Activated CD4-positive, alpha-beta memory T cell treated with anti-CD3 and anti-CD28 coated beads, Interleukin-2, amount 10 ng/mL, durations not matched to agents 7 days and 5 days (primary cell): ENCODE results near the gene EXD1. TPM values are rescaled to one million over a fixed set of nuclear protein-coding genes. Genes with fewer than 3 reads are reported as not detected.

Experiments used
- CTCF ChIA-PET: fragments of 350-600 bp; sonication (Branson Sonifier 250); formaldehyde crosslinking; loops from one replicate; lab custom pipeline; 2021; ENCODE audit warnings: antibody characterized with exemption, inconsistent platforms; lab: Charles Lee
- POLR2A ChIA-PET: fragments of 350-600 bp; sonication (Branson Sonifier 250); formaldehyde crosslinking; loops from one replicate; lab custom pipeline; 2021; ENCODE audit warnings: antibody characterized with exemption; lab: Charles Lee
- DNase-seq: peaks from one replicate; pipeline ENCODE4 v3.0.0-alpha.2; 2020
- H3K27ac Mint-ChIP-seq: one replicate; pipeline ENCODE4 v1.8.0; 2021; ENCODE audit warnings: mild to moderate bottlenecking, mixed read lengths
- H3K27me3 Mint-ChIP-seq: one replicate; pipeline ENCODE4 v1.8.0; 2021; ENCODE audit warnings: mixed read lengths
- H3K36me3 Mint-ChIP-seq: one replicate; pipeline ENCODE4 v1.8.0; 2021; ENCODE audit warnings: low read depth, mixed read lengths
- H3K4me1 Mint-ChIP-seq: one replicate; pipeline ENCODE4 v1.8.0; 2021; ENCODE audit warnings: mixed read lengths
- H3K4me3 Mint-ChIP-seq: one replicate; pipeline ENCODE4 v1.8.0; 2021; ENCODE audit warnings: mild to moderate bottlenecking, mixed read lengths
- H3K9me3 Mint-ChIP-seq: one replicate; pipeline ENCODE4 v1.8.0; 2021; ENCODE audit warnings: mixed read lengths
- total RNA-seq, 2 experiments: library from RNA; stranded (reverse); gene quantifications; one replicate each; pipeline ENCODE4 v1.2.3, GENCODE V29; 2021

Gene EXD1
- total RNA-seq, 2 experiments from 2014 or later, result not detected

GRCh38 chr15:41218851-41219250 is 11.7 kb downstream of the EXD1 start:
- Mint-ChIP-seq H3K4me3 (no peak overlapping the region), H3K27ac (no peak overlapping the region), H3K36me3 (no peaks in the 10 kb centered on the region), H3K27me3 (peaks cover 33% of the 10 kb centered on the region), H3K9me3 (no peaks in the 10 kb centered on the region), H3K4me1 (no peaks in the 10 kb centered on the region)
- ChIA-PET POLR2A (no interaction called here), CTCF (interaction anchor here (0.5 kb wide), 1 partner anchor 507 kb away, joined by 4 read pairs; no protein-coding TSS in a partner anchor)
- DNase-seq, result no peak

- peaks cover 33% of the 10 kb centered on the region for H3K27me3 Mint-ChIP-seq
- no peak overlapping the region for H3K4me3 Mint-ChIP-seq
- no peak overlapping the region for H3K27ac Mint-ChIP-seq
- ChIA-PET CTCF (no interaction called here), POLR2A (no interaction called here)
- no peaks in the 10 kb centered on the region for H3K36me3 Mint-ChIP-seq
- no peak for DNase-seq
- no peaks in the 10 kb centered on the region for H3K9me3 Mint-ChIP-seq
- no peaks in the 10 kb centered on the region for H3K4me1 Mint-ChIP-seq
Measured at GRCh38 chr15:41215708-41216107, 14.8 kb downstream of the EXD1 start.

GRCh38 chr15:41207687-41208448 is 22.7 kb downstream of the EXD1 start:
- DNase-seq, result no peak
- H3K27ac Mint-ChIP-seq, result no peak overlapping the region
- no peaks in the 10 kb centered on the region for H3K9me3 Mint-ChIP-seq
- ChIA-PET POLR2A (no interaction called here), CTCF (interaction anchor here (1.4 kb wide), 1 partner anchor 22 kb away, joined by 3 read pairs; no protein-coding TSS in a partner anchor)
- no peaks in the 10 kb centered on the region for H3K4me1 Mint-ChIP-seq
- H3K27me3 Mint-ChIP-seq, result peaks cover 15% of the 10 kb centered on the region
- no peak overlapping the region for H3K4me3 Mint-ChIP-seq
- H3K36me3 Mint-ChIP-seq, result no peaks in the 10 kb centered on the region

- ChIA-PET CTCF (interaction anchor here (1.6 kb wide), 1 partner anchor 26 kb away, joined by 3 read pairs; the partner anchor contains the start of gene CHP1), POLR2A (no interaction called here)
- Mint-ChIP-seq H3K36me3 (no peaks in the 10 kb centered on the region), H3K27me3 (peaks cover 7% of the 10 kb centered on the region), H3K27ac (no peak overlapping the region), H3K9me3 (no peaks in the 10 kb centered on the region), H3K4me1 (no peaks in the 10 kb centered on the region), H3K4me3 (no peak overlapping the region)
- no peak for DNase-seq
Measured at GRCh38 chr15:41205315-41205714, 25.2 kb downstream of the EXD1 start.

DNA sequence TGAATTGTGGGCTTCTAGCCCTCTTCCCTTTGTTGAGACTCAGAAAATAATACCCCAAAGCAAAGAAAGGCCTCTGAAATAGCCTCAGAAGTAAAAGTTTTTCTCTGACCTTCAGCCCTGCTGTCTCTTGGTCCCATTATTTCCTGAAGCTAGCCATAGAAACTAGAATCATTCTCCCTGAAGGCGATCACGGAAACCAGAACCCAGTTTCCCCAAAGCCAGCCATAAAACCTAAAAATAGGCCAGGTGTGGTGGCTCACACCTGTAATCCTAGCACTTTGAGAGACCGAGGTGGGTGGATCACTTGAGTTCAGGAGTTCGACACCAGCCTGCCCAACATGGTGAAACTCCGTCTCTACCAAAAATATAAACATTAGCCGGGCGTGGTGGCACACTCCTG is 27.2 kb downstream of the EXD1 start:
- H3K27me3 Mint-ChIP-seq, result peaks cover 4% of the 10 kb centered on the region
- ChIA-PET CTCF (no interaction called here), POLR2A (no interaction called here)
- no peaks in the 10 kb centered on the region for H3K9me3 Mint-ChIP-seq
- no peaks in the 10 kb centered on the region for H3K4me1 Mint-ChIP-seq
- no peaks in the 10 kb centered on the region for H3K36me3 Mint-ChIP-seq
- DNase-seq, result no peak
- H3K4me3 Mint-ChIP-seq, result no peak overlapping the region
- no peak overlapping the region for H3K27ac Mint-ChIP-seq

GRCh38 chr15:41199470-41199869 is 31.1 kb downstream of the EXD1 start:
- no peak for DNase-seq
- no peaks in the 10 kb centered on the region for H3K27me3 Mint-ChIP-seq
- POLR2A ChIA-PET, result no interaction called here
- H3K9me3 Mint-ChIP-seq, result no peaks in the 10 kb centered on the region
- CTCF ChIA-PET, result no interaction called here
- no peaks in the 10 kb centered on the region for H3K36me3 Mint-ChIP-seq
- H3K27ac Mint-ChIP-seq, result no peak overlapping the region
- H3K4me3 Mint-ChIP-seq, result no peak overlapping the region
- no peaks in the 10 kb centered on the region for H3K4me1 Mint-ChIP-seq

- Mint-ChIP-seq H3K27me3 (peaks cover 2% of the 10 kb centered on the region), H3K4me3 (no peak overlapping the region), H3K9me3 (no peaks in the 10 kb centered on the region), H3K27ac (no peak overlapping the region), H3K36me3 (no peaks in the 10 kb centered on the region), H3K4me1 (no peaks in the 10 kb centered on the region)
- CTCF ChIA-PET, result interaction anchor here (1.9 kb wide), 1 partner anchor 9 kb away, joined by 5 read pairs; no protein-coding TSS in a partner anchor
- POLR2A ChIA-PET, result no interaction called here
- DNase-seq, result no peak
Measured at GRCh38 chr15:41194444-41194843, 36.1 kb downstream of the EXD1 start.

DNA sequence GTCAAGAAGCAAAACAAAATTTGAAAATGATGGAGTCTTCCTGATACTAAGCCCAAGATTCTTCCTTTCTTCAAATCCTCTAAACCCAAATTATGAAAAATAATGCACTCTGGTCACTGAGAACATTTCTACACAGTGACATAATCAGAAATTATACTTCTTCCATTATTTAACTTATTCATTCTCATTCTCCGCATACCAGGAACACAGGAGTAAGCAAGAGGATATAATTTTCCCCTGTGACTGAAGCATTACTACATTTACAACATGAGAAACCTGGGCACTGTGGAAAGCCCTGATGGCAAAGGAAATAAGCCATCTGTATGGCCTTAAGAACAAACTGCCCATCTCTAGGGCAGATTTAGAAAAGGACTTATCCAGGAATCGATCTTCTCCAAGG is 47.0 kb downstream of the EXD1 start:
- no peak overlapping the region for H3K4me3 Mint-ChIP-seq
- POLR2A ChIA-PET, result no interaction called here
- no peak for DNase-seq
- H3K27ac Mint-ChIP-seq, result no peak overlapping the region
- no peaks in the 10 kb centered on the region for H3K9me3 Mint-ChIP-seq
- H3K36me3 Mint-ChIP-seq, result no peaks in the 10 kb centered on the region
- CTCF ChIA-PET, result interaction anchor here (0.7 to 3.3 kb wide), 12 partner anchors 9 to 325 kb away, joined by 3 to 65 read pairs (median 4); partner anchors contain the start of gene INO80
- no peaks in the 10 kb centered on the region for H3K4me1 Mint-ChIP-seq
- H3K27me3 Mint-ChIP-seq, result no peaks in the 10 kb centered on the region

DNA sequence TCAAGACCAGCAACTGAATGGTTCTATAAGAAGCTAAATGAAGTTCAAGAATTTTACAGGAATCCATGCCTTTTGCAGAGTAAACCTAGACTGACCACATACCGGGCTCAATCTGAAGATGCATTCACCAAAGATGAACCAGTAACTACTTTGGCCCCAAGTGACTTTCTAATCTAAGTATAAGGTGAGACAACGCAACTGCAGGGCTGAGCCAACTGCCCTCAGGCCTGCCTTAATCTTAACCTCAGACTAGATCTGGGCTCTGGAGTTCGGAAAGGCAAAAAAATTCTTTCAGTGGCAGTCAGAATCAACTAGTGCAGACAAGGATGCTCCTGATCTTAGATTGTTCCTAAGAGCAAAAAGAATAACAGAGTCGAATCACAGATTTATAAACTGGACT is 48.3 kb downstream of the EXD1 start:
- H3K9me3 Mint-ChIP-seq, result no peaks in the 10 kb centered on the region
- H3K27me3 Mint-ChIP-seq, result no peaks in the 10 kb centered on the region
- no peaks in the 10 kb centered on the region for H3K36me3 Mint-ChIP-seq
- no peak overlapping the region for H3K27ac Mint-ChIP-seq
- no peaks in the 10 kb centered on the region for H3K4me1 Mint-ChIP-seq
- CTCF ChIA-PET, result interaction anchor here (1.8 kb wide), 1 partner anchor 323 kb away, joined by 4 read pairs; no protein-coding TSS in a partner anchor
- no peak for DNase-seq
- no peak overlapping the region for H3K4me3 Mint-ChIP-seq
- POLR2A ChIA-PET, result no interaction called here

GRCh38 chr15:41180206-41180789 is 50.3 kb downstream of the EXD1 start:
- no peaks in the 10 kb centered on the region for H3K36me3 Mint-ChIP-seq

GRCh38 chr15:41169781-41170180 is 60.8 kb downstream of the EXD1 start:
- no peaks in the 10 kb centered on the region for H3K36me3 Mint-ChIP-seq
- no peak overlapping the region for H3K27ac Mint-ChIP-seq
- no peaks in the 10 kb centered on the region for H3K9me3 Mint-ChIP-seq
- ChIA-PET CTCF (no interaction called here), POLR2A (no interaction called here)
- peaks cover 11% of the 10 kb centered on the region for H3K27me3 Mint-ChIP-seq
- no peak for DNase-seq
- no peaks in the 10 kb centered on the region for H3K4me1 Mint-ChIP-seq
- H3K4me3 Mint-ChIP-seq, result no peak overlapping the region

More at GRCh38 chr15:41180206-41180789, 50.3 kb downstream of the EXD1 start:
- POLR2A ChIA-PET, result no interaction called here
- H3K27ac Mint-ChIP-seq, result no peak overlapping the region
- no peaks in the 10 kb centered on the region for H3K9me3 Mint-ChIP-seq
- H3K4me3 Mint-ChIP-seq, result no peak overlapping the region
- no peaks in the 10 kb centered on the region for H3K27me3 Mint-ChIP-seq
- H3K4me1 Mint-ChIP-seq, result no peaks in the 10 kb centered on the region
- no peak for DNase-seq
- CTCF ChIA-PET, result no interaction called here

DNA sequence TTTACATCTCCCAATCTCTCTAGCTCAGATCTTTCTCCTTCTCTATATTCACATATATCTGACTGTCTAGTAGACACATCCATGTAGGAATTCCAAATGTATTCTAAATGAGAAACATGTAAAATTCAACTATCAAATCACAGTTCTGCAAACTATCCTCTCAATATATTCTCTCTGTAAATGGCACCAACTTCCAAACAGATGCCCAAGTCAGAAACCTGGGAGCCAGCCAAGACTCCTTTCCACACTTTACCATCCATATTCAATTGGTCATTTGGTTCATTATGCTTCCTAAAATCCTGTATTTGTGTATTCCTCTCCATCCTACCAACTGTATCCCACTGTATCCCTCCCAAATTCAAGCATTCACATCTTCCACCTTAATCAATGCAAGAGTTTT is 61.5 kb downstream of the EXD1 start:
- no peak for DNase-seq
- no peak overlapping the region for H3K4me3 Mint-ChIP-seq
- POLR2A ChIA-PET, result no interaction called here
- H3K36me3 Mint-ChIP-seq, result no peaks in the 10 kb centered on the region
- no peaks in the 10 kb centered on the region for H3K9me3 Mint-ChIP-seq
- CTCF ChIA-PET, result no interaction called here
- no peaks in the 10 kb centered on the region for H3K4me1 Mint-ChIP-seq
- no peak overlapping the region for H3K27ac Mint-ChIP-seq
- H3K27me3 Mint-ChIP-seq, result peaks cover 11% of the 10 kb centered on the region

DNA sequence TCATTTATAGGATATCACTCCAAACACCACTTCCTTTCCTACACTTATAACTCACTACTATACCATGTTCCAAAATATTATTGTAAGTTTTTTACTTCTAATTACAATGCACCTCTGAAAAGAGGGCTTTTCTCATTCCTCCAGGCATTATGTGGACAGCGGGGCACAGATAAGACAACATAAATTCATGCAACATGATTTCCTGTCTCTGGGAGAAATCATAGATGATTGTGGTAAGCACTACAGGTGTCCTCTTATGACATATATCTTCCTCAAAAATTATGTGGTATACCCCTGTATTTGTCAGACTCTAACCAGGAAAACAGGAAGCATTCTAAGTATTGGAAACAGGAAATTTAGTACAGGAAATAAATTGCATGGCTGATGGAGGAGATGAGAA is 68.8 kb downstream of the EXD1 start:
- ChIA-PET CTCF (interaction anchor here (1.2 kb wide), 1 partner anchor 11 kb away, joined by 4 read pairs; no protein-coding TSS in a partner anchor), POLR2A (no interaction called here)
- Mint-ChIP-seq H3K27me3 (peaks cover 6% of the 10 kb centered on the region), H3K36me3 (no peaks in the 10 kb centered on the region), H3K27ac (no peak overlapping the region), H3K9me3 (no peaks in the 10 kb centered on the region), H3K4me3 (no peak overlapping the region), H3K4me1 (peaks cover 16% of the 10 kb centered on the region)
- DNase-seq, result no peak
